Osteoblast (primary cell): ENCODE data around the gene ARPC4. TPM values are rescaled to one million over a fixed set of nuclear protein-coding genes. Genes with fewer than 3 reads are reported as not detected.

Experiments used
- DNase-seq: peaks from one replicate; pipeline ENCODE4 v3.0.0; 2011; ENCODE audit warnings: low spot score, mixed read lengths; ENCODE audit not compliant: insufficient read length; ENCODE audit errors: missing footprints
- H2AFZ ChIP-seq: 2 replicates; pipeline ENCODE4 v1.6.0; 2011; ENCODE audit warnings: mild to moderate bottlenecking, low read length
- H3K27ac ChIP-seq: 2 replicates; pipeline ENCODE4 v1.5.1; 2011; ENCODE audit warnings: mild to moderate bottlenecking, low read depth, low read length, moderate library complexity
- H3K27me3 ChIP-seq: 2 replicates; pipeline ENCODE4 v1.6.0; 2012; ENCODE audit warnings: mild to moderate bottlenecking, control low read depth, inconsistent platforms, low read length, moderate library complexity; ENCODE audit not compliant: insufficient read depth
- H3K36me3 ChIP-seq: 2 replicates; pipeline ENCODE4 v1.5.1; 2011; ENCODE audit warnings: mild to moderate bottlenecking, low read length, control low read depth, moderate library complexity; ENCODE audit not compliant: insufficient read depth
- H3K4me1 ChIP-seq: 2 replicates; pipeline ENCODE4 v1.5.1; 2011; ENCODE audit warnings: mild to moderate bottlenecking, low read length, control low read depth, moderate library complexity; ENCODE audit not compliant: insufficient read depth
- H3K4me2 ChIP-seq: 2 replicates; pipeline ENCODE4 v1.6.0; 2011; ENCODE audit warnings: mild to moderate bottlenecking, low read length; ENCODE audit not compliant: insufficient read depth
- H3K4me3 ChIP-seq: fragments of 200-600 bp; sonication (generic); 3 replicates; pipeline ENCODE4 v1.5.1; 2012; ENCODE audit warnings: mild to moderate bottlenecking, low read length, inconsistent platforms; ENCODE audit not compliant: insufficient read depth
- H3K79me2 ChIP-seq: 2 replicates; pipeline ENCODE4 v1.6.0; 2012; ENCODE audit warnings: mild to moderate bottlenecking, low read length, control low read depth, inconsistent platforms; ENCODE audit not compliant: insufficient read depth
- H3K9me3 ChIP-seq: 2 replicates; pipeline ENCODE4 v1.5.1; 2011; ENCODE audit warnings: low read depth, low read length, control low read depth
- H4K20me1 ChIP-seq: 2 replicates; pipeline ENCODE4 v1.6.0; 2012; ENCODE audit warnings: mild to moderate bottlenecking, low read length, control low read depth; ENCODE audit not compliant: insufficient read depth
- CTCF ChIP-seq: IDR thresholded peaks from 2 replicates; pipeline ENCODE4 v1.5.1; 2011; ENCODE audit warnings: mild to moderate bottlenecking, low read depth, low read length, moderate library complexity; ENCODE audit errors: extremely low read depth
- total RNA-seq: library from RNA; depleted of rRNA; stranded (reverse); fragments of >200 nt; gene quantifications from 2 replicates; pipeline ENCODE4 v1.2.3, GENCODE V29; 2012

The ARPC4 gene
- total RNA-seq, 1 donor: 222 TPM

- Histone ChIP-seq H3K79me2 (peaks cover 1% of the 10 kb centered on the region), H3K4me2 (peak overlapping the region; percentile 80), H4K20me1 (no peaks in the 10 kb centered on the region), H3K27me3 (no peaks in the 10 kb centered on the region), H3K36me3 (peaks cover 46% of the 10 kb centered on the region), H3K4me3 (peak overlapping the region; percentile 79), H3K9me3 (no peaks in the 10 kb centered on the region), H3K4me1 (peaks cover 7% of the 10 kb centered on the region), H2AFZ (peak overlapping the region; percentile 51), H3K27ac (peak overlapping the region; percentile 74)
- peak; percentile 47 for DNase-seq
- no peak for TF ChIP-seq CTCF
These were observed 16.3 kb downstream of the ARPC4 start for GRCh38 chr3:9809239-9809614.

- peak within 1 kb of the TSS; percentile 74 for H3K27ac ChIP-seq
- peaks cover 40% of the 10 kb centered on the region for H3K36me3 ChIP-seq
- no peaks in the 10 kb centered on the region for H3K79me2 ChIP-seq
- peaks cover 7% of the 10 kb centered on the region for H3K4me1 ChIP-seq
- H3K4me3 ChIP-seq: peak within 1 kb of the TSS; percentile 79
- H3K9me3 ChIP-seq: no peaks in the 10 kb centered on the region
- peak; percentile 96 for DNase-seq
- TF ChIP-seq CTCF: no peak
- peak within 1 kb of the TSS; percentile 51 for H2AFZ ChIP-seq
- H4K20me1 ChIP-seq: no peaks in the 10 kb centered on the region
- no peaks in the 10 kb centered on the region for H3K27me3 ChIP-seq
- H3K4me2 ChIP-seq: peak within 1 kb of the TSS; percentile 80
These were observed 16.9 kb downstream of the ARPC4 start, which contains the start of gene TTLL3 for GRCh38 chr3:9809615-9810432. TTLL3 (plus strand) TSS chr3:9810262; CDS start chr3:9810662, 400 bp downstream.

GRCh38 chr3:9810433-9810770, 17.5 kb downstream of the ARPC4 start:
- H3K4me3 ChIP-seq: peak overlapping the region; percentile 79
- no peaks in the 10 kb centered on the region for H4K20me1 ChIP-seq
- peak; percentile 71 for DNase-seq
- no peaks in the 10 kb centered on the region for H3K9me3 ChIP-seq
- H3K4me2 ChIP-seq: peak overlapping the region; percentile 80
- H3K79me2 ChIP-seq: no peaks in the 10 kb centered on the region
- H3K36me3 ChIP-seq: peaks cover 34% of the 10 kb centered on the region
- peaks cover 7% of the 10 kb centered on the region for H3K4me1 ChIP-seq
- no peak for TF ChIP-seq CTCF
- H3K27me3 ChIP-seq: no peaks in the 10 kb centered on the region
- H2AFZ ChIP-seq: no peak overlapping the region
- H3K27ac ChIP-seq: no peak overlapping the region

- TF ChIP-seq CTCF: no peak
- Histone ChIP-seq H3K27me3 (no peaks in the 10 kb centered on the region), H2AFZ (no peak overlapping the region), H3K4me2 (peak overlapping the region; percentile 80), H4K20me1 (no peaks in the 10 kb centered on the region), H3K4me3 (peak overlapping the region; percentile 79), H3K79me2 (no peaks in the 10 kb centered on the region), H3K9me3 (no peaks in the 10 kb centered on the region), H3K36me3 (peaks cover 30% of the 10 kb centered on the region), H3K4me1 (peaks cover 7% of the 10 kb centered on the region), H3K27ac (no peak overlapping the region)
- DNase-seq: peak; percentile 72
These were observed 18.0 kb downstream of the ARPC4 start for GRCh38 chr3:9810846-9811245.
